ENCODE data around the gene LIMCH1.

Gene LIMCH1

DNA sequence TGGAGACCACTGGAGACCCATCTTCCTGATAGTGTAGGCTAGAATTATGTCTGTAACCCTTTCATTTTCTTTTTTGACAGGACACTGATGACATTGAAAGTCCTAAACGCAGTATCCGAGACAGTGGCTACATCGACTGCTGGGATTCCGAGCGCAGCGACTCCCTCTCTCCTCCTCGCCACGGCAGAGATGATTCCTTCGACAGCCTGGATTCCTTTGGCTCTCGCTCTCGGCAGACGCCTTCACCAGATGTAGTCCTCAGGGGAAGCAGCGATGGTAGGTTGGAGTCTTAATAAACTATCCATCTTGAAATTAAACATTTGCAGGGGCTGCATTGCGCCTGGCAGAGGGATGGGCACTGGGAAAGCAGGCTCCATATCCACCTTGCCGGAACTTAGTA, 75.4 kb downstream of the LIMCH1 start:
- peak; percentile 15 for DNase-seq (ENCODE audit: low read depth)
- TF ChIP-seq, protein P1, sequence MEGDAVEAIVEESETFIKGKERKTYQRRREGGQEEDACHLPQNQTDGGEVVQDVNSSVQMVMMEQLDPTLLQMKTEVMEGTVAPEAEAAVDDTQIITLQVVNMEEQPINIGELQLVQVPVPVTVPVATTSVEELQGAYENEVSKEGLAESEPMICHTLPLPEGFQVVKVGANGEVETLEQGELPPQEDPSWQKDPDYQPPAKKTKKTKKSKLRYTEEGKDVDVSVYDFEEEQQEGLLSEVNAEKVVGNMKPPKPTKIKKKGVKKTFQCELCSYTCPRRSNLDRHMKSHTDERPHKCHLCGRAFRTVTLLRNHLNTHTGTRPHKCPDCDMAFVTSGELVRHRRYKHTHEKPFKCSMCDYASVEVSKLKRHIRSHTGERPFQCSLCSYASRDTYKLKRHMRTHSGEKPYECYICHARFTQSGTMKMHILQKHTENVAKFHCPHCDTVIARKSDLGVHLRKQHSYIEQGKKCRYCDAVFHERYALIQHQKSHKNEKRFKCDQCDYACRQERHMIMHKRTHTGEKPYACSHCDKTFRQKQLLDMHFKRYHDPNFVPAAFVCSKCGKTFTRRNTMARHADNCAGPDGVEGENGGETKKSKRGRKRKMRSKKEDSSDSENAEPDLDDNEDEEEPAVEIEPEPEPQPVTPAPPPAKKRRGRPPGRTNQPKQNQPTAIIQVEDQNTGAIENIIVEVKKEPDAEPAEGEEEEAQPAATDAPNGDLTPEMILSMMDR (conservative IDR thresholded peaks at IDR 0.05; ENCODE audit: low read length): no peak
- peak overlapping the region; percentile 18 for H3K4me3 ChIP-seq (ENCODE audit: low read length)

DNA sequence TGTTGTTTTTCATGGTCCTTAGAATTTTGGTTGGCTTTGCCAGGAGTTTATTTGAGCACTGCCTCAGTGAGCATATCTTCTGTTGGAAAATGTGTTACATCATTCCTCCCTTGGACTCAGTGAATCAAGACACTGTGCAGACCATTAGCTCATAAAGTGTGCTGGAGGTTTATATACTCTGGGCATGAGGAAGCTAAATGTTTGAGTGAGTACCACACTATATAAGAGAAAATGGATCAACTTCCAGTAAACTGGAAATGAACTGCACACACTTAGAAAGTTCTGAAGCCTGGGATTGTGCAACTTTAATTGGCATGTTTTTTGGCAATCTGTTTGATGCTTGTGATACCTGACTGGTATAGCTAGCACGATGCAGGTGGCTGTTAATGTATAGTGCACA, 75.9 kb downstream of the LIMCH1 start:
- DNase-seq (ENCODE audit: low read depth): no peak
- no peak overlapping the region for H3K4me3 ChIP-seq (ENCODE audit: low read length)
- TF ChIP-seq, protein P1 (conservative IDR thresholded peaks at IDR 0.05; ENCODE audit: low read length): no peak

DNA sequence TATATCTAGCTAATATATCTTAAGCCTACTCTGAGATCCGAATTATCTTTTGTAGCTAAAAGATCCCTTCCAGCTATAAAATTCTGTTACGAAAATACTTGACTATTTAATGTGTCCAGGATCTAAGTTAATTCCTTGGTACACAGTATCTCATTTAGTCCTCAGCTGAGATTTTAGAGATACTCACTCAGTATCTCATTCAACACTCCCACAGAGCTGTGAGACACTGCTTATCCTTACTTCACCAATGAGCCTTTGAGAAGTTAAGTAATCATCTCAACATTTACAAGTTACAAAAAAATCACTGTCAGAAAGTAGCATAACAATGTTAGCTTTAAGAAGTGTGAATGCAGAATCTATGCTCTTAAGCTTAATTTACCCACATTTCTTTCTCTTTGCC, 76.6 kb downstream of the LIMCH1 start:
- TF ChIP-seq, protein P1 (conservative IDR thresholded peaks at IDR 0.05; ENCODE audit: low read length): no peak
- no peak overlapping the region for H3K4me3 ChIP-seq (ENCODE audit: low read length)

DNA sequence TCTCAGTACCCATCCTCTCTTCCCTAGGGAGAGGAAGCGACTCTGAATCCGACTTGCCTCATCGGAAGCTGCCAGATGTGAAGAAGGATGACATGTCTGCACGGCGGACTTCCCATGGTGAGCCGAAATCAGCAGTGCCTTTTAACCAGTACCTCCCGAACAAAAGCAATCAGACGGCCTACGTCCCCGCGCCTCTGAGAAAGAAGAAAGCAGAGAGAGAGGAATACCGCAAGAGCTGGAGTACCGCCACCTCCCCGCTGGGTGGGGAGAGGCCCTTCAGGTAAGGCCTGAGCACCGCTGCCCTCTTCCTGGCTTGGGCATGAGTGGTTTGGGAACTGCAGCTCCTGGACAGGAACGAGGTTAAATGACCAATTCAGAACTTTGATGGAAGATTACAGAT, 81.2 kb downstream of the LIMCH1 start:
- DNase-seq (ENCODE audit: low read depth): no peak
- H3K4me3 ChIP-seq (ENCODE audit: low read length): no peak overlapping the region
- TF ChIP-seq, protein P1 (conservative IDR thresholded peaks at IDR 0.05; ENCODE audit: low read length): no peak

More for the DNA sequence above, 76.6 kb downstream of the LIMCH1 start:
- DNase-seq (ENCODE audit: low read depth): no peak

DNA sequence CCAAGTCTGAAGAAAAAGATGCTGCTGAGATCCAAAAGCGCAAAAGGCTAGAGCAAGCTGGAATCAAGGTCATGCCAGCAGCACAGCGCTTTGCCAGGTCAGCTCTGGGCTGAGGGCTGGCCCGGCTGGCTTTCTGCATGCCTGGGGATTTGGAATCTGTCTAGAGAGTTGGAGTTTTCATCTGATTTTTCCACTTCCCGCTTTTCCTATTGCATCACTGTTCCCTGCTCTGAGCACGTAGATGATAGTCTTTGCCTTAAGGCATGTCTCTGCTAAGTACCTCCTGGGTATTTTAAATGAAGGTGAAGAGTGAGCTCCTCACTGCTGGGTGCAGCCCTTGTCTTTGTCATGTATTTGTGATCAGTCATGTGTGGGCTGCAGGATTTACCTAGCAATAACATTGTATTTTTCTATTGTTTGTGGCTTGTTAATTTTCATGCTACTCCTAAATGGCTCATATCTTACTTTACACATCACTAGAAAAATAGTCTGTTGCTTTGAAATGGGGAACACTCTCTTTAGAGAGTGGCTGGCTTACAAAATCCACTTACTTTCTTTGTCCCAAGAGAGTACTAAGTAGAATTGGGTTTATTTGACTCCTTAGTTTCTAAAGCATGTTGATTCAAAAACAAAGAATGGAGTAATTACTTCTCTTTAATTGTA, 82.8 kb downstream of the LIMCH1 start:
- H3K4me3 ChIP-seq (ENCODE audit: low read length): no peak overlapping the region
- no peak for DNase-seq (ENCODE audit: low read depth)
- TF ChIP-seq, protein P1 (conservative IDR thresholded peaks at IDR 0.05; ENCODE audit: low read length): no peak

DNA sequence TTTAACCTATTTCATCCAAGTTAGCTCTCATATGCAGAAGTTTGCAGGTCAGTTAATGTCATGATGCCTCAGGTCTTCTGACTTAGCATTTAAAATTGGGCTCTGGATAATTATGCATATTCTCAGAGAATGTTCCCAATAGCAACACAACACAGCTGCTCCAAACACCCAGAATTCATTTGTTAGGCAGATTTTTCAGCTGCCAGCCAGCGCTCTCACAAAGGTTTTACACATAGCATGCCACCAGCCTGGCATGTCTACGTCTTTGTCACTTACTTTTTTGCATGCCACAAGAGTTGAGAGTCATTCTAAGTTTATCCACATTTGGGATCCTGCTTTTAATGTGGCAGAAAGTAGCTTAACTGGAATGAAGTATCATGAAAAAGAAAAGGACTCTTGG, 84.8 kb downstream of the LIMCH1 start:
- TF ChIP-seq, protein P1 (conservative IDR thresholded peaks at IDR 0.05; ENCODE audit: low read length): no peak
- no peak for DNase-seq (ENCODE audit: low read depth)
- no peak overlapping the region for H3K4me3 ChIP-seq (ENCODE audit: low read length)

DNA sequence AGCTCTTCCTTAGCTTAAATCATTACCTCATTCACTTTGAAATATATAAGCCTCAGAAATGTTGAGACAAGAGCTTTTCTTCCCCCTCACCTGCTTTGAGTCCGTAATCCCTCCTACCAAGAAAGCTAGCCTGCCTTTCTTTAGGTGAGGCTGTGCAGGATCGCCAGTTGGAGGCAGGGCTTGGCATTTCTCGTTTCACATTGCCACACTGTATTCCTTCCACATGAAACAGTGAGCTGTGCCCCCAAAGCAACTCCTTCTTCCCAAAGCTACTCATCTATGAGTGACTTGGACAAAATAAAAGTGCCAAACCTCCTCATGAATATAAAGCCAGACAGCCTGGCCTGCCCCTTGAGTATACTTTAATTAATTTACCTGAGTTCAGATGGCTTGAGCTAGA, 86.8 kb downstream of the LIMCH1 start:
- DNase-seq (ENCODE audit: low read depth): no peak
- TF ChIP-seq, protein P1 (conservative IDR thresholded peaks at IDR 0.05; ENCODE audit: low read length): no peak
- H3K4me3 ChIP-seq (ENCODE audit: low read length): no peak overlapping the region

Measured in AG10803 (cell line).